ENCODE data around the gene KIF3B.
"Not testable (repeated sequence)": the region's sequence is repeated elsewhere in the genome, so short reads cannot be mapped to it uniquely, and the experiment has no call there.

The KIF3B gene

DNA sequence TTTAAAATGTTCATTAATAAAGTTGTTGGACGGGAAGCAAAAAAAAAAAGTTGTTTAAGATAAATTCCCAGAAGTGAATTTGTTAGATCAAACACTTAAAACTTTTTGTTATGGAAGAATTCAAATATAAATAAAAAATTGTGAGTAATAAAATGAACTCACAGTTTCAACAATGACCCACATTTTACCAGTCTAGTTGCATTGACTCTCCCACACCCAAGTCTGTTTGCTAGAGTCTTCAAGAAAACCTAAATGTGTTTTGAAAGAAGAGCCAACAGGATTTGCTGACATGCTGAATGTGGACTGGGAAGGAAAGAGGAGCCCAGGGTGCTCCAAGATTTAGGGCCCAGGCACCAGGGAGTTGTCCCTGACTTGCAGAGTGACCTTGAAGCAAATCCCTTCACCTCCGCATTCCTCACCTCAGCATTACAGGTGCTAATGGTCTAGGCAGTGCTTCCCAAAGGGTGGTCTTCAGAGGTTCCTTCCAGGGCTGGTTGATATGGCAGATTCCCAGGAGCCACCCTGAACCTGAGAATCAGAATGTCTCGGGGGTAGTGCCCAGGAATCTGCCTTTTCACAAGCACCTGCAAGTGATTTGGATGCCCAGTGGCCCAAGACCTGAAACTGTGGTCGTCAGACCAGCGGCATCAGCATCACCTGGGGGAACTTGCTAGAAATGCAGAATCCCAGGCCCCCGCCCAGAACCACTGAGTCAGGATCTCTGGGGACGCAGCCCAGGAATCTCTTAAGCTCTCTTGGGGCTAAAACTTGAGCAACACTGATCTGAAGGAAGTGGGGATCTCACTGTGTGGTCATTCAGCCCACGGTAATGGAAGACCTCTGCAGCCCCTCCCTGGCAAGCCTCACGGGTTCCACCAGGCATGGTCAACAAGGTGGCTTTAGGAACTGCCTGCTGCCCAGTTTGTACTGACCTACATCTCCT is 38.7 kb upstream of the KIF3B start:
- TF ChIP-seq ZNF274 (IDR thresholded peaks at IDR 0.05; ENCODE audit: low read depth, low read length) = no peak
- no peak overlapping the region for H3K4me3 ChIP-seq (ENCODE audit: low read length)

DNA sequence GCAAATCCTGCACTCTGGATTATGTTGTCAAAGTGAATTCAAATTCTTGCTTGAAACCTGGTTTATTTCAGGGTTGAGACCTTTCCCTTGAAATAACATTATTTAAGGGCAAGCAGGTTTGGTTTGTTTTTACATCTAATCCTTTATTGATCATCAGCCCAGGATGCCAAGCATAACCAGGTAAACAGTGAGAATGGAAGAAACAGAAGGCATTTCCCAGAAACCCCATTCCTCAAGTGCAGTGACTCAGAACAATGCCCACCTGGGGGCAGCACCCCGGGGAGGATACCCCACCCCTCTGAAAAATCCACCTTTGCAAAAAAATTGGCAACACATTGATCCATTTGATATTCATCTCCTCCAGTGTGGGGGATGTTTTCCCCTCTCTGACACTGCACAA is 37.2 kb upstream of the KIF3B start:
- H3K4me3 ChIP-seq (ENCODE audit: low read length) = no peak overlapping the region
- TF ChIP-seq ZNF274 (IDR thresholded peaks at IDR 0.05; ENCODE audit: low read depth, low read length) = no peak

DNA sequence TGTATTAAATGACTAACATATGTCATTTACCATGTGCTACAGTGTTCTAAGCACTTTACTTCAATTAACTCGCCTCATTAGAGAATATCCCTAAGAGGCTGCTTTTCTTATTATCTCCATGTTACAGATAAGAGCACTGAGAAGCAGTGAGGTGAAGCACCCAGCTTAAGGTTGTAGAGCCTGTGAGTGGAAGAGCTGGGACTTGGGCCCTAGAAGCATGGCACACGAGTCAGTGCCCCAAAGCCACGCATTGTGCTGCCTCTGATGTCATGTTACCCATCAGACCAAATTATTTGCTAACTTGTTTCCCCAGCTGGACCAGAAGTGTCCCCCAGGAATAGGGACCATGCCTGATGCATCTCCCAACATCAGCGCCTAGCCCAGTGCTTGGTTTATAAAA is 35.6 kb upstream of the KIF3B start:
- H3K4me3 ChIP-seq (ENCODE audit: low read length) = no peak overlapping the region
- TF ChIP-seq ZNF274 (IDR thresholded peaks at IDR 0.05; ENCODE audit: low read depth, low read length) = no peak

DNA sequence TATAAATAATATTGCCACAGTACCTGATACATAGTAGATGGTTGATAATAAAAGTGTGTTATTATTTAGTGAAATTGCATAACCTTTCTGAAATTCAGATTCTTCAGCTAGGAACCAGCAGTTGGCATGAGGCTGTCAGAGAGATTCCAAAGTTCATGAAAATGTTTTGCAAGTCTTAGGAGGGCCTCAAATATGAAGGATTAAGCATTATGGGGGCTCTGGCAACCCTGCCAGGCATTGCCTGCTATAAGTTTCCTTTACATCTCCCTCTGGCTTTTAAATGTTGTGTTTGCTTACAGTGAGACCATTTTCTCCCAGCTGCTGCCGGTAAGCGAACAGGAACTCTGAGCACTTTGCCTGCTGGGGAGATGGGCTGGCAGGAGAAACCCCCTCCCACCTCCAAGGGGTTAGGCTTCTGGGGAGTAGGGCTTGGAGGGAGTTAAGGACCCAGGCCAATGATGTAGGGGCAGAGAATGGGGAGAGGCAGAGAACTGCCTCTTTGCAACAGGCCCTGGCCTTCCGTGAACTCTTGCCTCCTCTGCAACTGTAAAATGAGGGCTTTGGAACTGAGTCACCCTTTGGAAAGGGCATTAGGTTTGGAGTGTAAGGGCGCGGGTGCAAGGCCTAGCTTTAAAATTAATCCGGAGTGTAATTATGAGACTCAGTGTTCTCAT is 33.2 kb upstream of the KIF3B start:
- no peak overlapping the region for H3K4me3 ChIP-seq (ENCODE audit: low read length)
- no peak for TF ChIP-seq ZNF274 (IDR thresholded peaks at IDR 0.05; ENCODE audit: low read depth, low read length)

DNA sequence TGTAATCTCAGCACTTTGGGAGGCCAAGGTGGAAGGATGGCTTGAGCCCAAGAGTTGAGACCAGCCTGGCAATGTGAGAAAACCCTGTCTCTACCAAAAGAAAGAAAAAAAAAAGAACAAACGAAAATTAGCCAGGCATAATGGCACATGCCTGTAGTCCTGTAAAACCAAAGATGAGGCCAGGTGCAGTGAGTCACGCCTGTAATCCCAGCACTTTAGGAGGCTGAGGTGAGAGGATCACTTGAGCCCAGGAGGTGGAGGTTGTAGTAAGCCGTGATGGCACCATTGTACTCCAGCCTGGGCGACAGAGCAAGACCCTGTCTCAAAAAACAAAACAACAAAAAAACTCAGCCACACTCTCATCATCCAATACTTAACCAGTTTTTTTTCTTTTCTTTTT is 32.5 kb upstream of the KIF3B start:
- TF ChIP-seq ZNF274 (IDR thresholded peaks at IDR 0.05; ENCODE audit: low read depth, low read length) = no peak
- no peak overlapping the region for H3K4me3 ChIP-seq (ENCODE audit: low read length)

DNA sequence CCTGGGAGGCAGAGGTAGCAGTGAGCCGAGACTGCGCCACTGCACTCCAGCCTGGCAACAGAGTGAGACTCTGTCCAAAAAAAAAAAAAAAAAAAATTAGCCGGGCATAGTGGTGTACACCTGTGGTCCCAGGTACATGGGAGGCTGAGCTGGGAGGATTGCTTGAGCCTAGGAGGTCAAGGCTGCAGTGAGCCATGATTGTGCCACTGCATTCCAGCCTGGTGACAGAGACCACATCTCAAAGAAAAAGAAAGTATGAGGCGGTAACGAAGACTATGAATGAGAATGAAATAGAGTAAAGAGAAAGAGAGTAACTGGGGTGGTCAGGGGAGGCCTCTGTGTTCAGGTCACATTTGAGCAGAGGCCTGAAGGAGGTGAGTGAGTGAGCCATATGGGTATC is 31.2 kb upstream of the KIF3B start:
- not testable (repeated sequence) for H3K4me3 ChIP-seq (ENCODE audit: low read length)

DNA sequence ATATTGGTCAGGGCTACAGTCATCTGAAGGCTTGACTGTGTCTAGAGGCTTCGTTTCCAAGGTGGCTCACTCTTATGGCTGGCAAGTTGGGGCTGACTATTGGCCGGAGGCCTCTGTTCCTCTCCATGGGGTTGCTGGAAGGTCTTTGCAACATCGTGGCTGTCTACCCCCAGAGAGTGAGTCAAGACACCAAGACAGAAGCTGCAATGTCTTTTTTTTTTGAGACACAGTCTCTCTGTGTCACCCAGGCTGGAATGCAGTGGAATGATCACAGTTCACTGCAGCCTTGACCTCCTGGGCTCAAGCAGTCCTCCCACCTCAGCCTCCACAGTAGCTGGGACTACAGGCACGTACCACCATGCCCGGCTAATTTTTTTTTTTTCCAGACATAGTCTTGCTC is 29.4 kb upstream of the KIF3B start:
- H3K4me3 ChIP-seq (ENCODE audit: low read length) = no peak overlapping the region
- TF ChIP-seq ZNF274 (IDR thresholded peaks at IDR 0.05; ENCODE audit: low read depth, low read length) = no peak

DNA sequence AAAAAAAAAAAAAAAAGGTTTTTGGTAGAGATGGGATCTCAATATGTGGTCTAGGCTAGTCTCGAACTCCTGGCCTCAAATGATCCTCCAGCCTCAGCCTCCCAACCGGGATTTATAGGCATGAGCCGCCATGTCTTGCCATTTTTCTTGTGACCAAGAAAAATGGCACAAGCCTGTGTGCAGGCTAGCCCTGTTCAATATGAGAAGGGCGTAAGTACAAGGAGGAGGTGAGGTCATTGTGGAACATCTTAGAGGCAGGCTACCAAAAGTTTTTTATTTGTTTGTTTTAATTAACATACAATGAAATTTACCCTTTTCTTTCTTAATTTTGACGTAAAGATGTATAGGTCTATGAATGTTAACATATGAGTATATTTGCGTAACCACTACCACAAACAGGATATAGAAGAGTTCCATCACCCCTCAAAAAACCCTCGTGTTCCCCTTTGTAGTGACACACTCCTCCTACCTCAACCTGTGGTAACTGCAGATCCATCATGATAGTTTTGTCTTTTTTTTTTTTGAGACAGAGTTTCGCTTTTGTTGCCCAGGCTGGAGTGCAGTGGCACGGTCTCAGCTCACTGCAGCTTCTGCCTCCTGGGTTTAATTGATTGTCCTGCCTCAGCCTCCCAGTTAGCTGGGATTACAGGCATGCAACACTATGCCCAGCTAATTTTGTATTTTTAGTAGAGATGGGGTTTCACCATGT is 28.3 kb upstream of the KIF3B start:
- no peak overlapping the region for H3K4me3 ChIP-seq (ENCODE audit: low read length)
- no peak for TF ChIP-seq ZNF274 (IDR thresholded peaks at IDR 0.05; ENCODE audit: low read depth, low read length)

DNA sequence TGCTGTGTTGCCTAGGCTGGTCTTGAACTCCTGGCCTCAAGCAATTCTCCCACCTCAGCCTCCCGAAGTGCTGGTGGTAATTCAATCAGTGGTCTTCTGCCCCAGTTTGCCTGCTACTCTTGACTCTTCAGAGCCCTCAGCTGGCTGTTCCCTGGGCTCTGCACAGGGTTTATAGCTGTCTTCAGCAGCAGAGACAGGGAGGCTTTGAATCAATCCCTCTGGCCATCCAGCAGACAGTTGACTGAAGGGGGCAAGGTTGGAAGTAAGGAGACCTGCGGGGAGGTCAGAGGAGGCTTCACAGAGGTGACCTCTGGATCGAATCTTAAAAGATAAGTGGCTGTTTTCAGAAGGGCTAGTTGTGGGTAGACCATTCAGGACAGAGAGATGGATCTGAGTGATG is 26.0 kb upstream of the KIF3B start:
- TF ChIP-seq ZNF274 (IDR thresholded peaks at IDR 0.05; ENCODE audit: low read depth, low read length) = no peak
- no peak overlapping the region for H3K4me3 ChIP-seq (ENCODE audit: low read length)

DNA sequence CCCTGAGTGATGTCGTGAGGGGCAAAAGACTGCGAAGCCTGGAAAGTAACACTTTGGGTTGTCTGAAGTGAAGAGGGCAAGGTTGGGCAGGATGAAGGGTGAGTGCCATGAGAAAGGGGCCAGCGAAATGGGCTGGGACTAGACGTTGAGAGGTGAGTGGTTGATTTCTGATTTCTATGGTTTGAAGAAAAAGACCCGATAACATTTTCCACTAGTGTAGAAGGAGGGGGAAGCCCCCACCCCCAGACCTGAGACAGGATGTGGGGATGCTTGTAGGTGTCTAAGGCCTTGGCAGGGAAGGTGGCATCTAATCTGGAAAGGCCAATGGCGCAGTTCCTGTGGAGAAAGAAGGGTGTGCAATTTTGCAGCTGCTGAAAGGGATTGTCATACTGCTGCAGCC is 25.3 kb upstream of the KIF3B start:
- no peak overlapping the region for H3K4me3 ChIP-seq (ENCODE audit: low read length)
- TF ChIP-seq ZNF274 (IDR thresholded peaks at IDR 0.05; ENCODE audit: low read depth, low read length) = no peak

DNA sequence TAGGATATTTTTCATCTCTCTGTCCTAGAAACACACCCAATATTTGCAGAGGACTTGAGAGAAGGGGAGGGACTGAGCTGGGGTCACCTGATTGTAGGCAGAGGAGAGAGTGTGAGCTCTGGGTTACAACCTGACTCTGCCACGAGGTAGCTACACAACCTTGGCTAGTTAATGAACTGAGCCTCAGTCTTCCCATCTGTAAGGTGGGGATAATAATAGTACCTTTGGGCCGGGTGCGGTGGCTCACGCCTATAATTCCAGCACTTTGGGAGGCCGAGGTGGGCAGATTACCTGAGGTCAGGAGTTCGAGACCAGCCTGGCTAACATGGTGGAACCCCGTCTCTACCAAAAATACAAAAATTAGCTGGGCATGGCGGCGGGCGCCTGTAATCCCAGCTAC is 16.5 kb upstream of the KIF3B start:
- H3K4me3 ChIP-seq (ENCODE audit: low read length) = not testable (repeated sequence)

DNA sequence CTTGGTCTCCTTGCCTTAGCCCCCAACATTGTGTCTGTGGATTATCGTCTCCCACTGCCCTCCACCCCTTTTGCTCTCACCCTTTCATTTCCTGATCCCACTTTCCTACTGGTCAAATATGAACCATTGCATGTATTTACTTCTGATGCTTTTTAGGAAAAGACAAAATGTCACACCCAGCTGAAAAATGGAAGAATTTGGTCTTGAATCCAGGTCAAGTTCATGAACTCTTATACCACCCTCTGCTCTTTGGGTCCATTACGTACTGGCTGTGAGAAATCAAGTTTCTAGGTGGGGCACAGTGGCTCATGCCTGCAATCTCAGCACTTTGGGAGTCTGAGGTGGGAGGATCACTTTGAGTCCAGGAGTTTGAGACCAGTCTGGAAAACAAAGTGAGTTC is 15.8 kb upstream of the KIF3B start:
- TF ChIP-seq ZNF274 (IDR thresholded peaks at IDR 0.05; ENCODE audit: low read depth, low read length) = no peak
- H3K4me3 ChIP-seq (ENCODE audit: low read length) = no peak overlapping the region

DNA sequence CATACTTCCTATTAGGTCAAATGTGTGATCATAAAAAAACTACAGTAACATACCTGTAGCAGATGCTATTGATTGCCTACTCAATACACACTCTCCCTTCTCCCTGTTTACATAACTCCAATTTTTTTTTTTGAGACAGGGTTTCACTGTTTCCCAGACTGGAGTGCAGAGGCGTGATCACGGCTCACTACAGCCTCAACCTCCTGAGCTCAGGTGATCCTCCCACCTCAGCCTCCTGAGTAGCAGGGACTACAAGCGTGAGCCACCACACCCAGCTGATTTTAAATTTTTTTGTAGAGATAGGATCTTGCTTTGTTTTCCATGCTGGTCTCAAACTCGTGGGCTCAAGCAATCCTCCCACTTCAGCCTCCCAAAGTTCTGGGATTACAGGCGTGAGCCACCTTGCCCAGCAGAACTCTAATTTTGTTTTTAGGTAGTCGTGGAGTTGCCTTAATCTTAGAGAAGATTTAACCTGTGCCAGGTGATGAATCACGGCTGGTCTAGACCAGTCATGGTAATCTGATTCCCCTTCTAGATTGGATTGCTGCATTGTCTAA is 14.0 kb upstream of the KIF3B start:
- H3K4me3 ChIP-seq (ENCODE audit: low read length) = no peak overlapping the region
- TF ChIP-seq ZNF274 (IDR thresholded peaks at IDR 0.05; ENCODE audit: low read depth, low read length) = no peak

DNA sequence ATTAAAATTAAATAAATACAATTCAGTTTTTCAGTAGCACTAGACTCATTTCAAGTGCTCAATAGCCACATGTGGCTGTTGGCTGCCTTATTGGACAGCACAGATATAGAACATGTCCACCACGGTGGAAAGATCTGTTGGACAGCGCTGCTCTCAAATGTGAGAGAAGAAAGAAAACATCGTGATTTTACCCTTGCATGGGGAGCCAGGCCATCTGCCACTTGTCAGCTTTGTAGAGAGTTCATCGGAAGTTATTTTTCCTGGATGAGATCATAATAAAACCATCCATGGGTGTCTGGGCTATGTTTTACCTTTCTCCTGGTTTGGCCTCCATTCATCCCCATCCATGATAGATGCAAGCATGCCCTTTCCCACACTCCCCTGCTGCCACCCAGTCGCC is 5.8 kb upstream of the KIF3B start:
- no peak for TF ChIP-seq ZNF274 (IDR thresholded peaks at IDR 0.05; ENCODE audit: low read depth, low read length)
- H3K4me3 ChIP-seq (ENCODE audit: low read length) = no peak overlapping the region

DNA sequence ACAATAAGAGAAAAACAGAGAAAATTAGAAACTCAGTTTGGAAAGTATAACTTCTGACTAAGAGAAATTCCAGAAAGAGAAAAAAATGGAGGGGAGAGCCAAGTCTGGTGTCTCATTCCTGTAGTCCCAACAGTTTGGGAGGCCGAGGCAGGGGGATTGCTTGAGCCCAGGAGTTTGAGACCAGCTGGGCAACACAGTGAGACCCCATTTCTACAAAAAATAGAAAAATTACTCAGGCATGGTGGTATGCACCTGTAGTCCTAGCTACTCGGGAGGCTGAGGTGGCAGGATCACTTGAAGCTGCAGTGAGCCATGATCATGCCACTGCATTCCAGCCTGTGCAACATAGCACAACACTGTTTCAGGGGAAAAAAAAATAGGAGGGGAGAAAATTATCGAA is 3.1 kb upstream of the KIF3B start:
- no peak overlapping the region for H3K4me3 ChIP-seq (ENCODE audit: low read length)
- no peak for TF ChIP-seq ZNF274 (IDR thresholded peaks at IDR 0.05; ENCODE audit: low read depth, low read length)

DNA sequence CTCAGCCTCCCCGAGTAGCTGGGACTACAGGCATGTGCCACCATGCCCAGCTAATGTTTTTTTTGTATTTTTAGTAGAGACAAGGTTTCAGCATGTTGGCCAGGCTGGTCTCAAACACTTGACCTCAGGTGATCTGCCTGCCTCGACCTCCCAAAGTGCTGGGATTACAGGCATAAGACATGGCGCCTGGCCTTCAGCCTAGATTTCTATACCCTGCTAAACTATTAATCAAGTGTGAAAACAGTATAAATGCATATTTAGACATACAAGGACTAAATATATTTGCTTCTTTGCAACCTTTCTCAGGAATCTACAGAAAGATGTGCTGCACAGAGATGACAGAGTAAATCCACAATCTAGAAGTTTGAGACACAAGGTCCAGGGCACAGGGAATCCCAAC is 2.3 kb upstream of the KIF3B start:
- not testable (repeated sequence) for H3K4me3 ChIP-seq (ENCODE audit: low read length)
